EH (cell line): ENCODE measurements around the gene MORC1.

Experiments
- DNase-seq: peaks from one replicate; pipeline ENCODE4 v3.0.0-alpha.2; 2015; ENCODE audit warnings: low read depth

The MORC1 gene

GRCh38 chr3:109033000-109033660, 84.8 kb downstream of the MORC1 start:
- DNase-seq, result no peak

DNA sequence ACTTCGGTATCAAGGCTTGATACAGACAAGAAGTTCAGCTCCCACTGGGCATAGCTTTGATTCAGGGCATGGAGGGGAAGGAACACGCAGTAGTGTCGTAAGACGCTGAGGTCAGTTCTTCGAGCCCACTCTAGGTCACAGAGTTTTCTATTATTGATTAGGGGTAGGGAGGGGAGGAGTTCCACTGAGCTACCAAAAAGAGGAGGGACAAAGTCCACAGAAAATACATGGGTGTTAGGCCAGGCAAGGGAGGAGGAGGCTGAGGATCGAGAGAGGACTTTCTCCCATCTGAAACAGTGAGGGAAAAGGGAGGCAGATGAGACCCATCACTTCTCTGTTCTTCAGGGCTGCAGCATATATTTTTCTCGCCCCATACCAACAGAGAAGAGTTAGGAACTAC, 89.2 kb downstream of the MORC1 start:
- no peak for DNase-seq

- no peak for DNase-seq
Measured at GRCh38 chr3:109026821-109027220, 91.1 kb downstream of the MORC1 start.

GRCh38 chr3:109025896-109026295, 92.0 kb downstream of the MORC1 start:
- no peak for DNase-seq

GRCh38 chr3:109023656-109024254, 94.2 kb downstream of the MORC1 start:
- peak; percentile 49 for DNase-seq

GRCh38 chr3:109023167-109023566, 94.8 kb downstream of the MORC1 start:
- no peak for DNase-seq

DNA sequence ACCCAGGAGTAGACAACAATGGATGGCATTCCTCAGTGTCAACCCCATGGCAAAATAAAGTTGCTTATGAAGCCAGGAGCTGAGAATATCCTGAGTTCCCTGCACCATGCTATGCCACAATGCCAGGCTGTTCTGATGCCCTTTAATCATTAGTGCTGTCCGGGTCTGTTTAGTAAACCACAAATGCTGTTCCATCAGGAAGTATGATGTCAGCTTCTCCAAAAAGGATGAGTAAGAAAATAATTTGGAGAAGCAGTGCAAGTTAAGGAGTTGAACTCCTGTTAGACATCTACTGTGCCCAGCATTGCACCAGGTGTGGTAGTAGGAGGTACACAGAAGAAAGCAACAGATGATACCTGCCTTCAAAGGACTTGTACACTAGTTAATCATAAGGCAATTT, 96.4 kb downstream of the MORC1 start:
- no peak for DNase-seq

DNA sequence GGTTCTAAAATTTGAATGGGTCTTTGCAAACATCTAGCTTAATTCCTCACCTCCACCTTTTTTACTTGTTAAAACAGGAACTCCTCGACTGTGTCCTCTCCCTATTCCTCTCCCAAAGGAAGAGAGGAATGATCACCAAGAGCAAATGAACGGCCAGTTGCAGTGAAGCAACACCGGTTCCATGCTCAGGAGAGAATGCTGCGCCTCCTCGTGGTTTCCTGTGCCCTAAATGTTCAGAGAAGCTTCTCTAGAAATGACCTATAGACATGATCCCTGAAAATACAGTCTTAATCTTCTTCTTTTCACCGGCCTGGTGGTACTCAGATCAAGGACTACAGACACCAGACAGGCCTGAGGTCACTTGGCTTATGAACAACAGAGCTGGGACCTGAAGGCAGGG, 99.1 kb downstream of the MORC1 start:
- peak; percentile 3 for DNase-seq

DNA sequence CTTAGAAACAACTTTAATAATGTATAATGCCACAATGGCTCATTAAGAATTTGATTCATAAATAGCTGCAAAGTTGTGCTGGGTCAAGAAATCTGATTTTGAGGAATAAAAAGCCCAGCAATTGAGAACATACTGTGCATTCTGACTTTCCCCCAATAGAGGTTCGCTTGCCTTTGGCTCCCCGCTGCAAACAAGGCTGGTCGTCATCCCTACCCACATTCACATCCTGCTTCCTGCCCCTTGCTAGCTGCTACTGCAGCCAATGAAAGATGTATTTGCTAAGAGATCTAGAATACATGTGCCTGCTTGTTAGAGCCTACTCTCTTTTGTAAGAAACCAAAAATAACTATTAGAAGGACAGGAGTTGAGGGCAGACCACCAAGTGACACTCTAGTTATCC, 112.5 kb downstream of the MORC1 start:
- DNase-seq, result no peak

DNA sequence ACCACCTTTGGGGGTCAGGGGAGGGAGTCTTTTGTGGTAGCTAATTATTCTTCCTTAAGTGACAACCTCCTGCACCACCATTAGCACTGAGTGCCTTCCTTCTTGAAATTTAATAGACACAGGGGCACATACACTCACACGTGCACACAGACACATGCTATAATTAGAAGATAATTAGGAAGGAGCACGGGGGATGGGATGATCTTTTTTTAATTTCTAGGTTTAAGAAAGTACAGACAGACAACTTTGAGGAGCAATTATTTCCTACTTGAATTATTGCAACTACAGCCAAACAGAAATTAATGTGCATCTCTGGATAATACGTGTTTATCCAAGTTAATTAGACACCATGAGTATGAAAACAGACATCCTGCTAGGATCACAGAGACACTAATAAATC, 119.5 kb downstream of the MORC1 start:
- DNase-seq, result no peak

- no peak for DNase-seq
Measured at GRCh38 chr3:108985844-108986243, 132.1 kb downstream of the MORC1 start.

- no peak for DNase-seq
Measured at GRCh38 chr3:108983051-108983450, 134.9 kb downstream of the MORC1 start.

GRCh38 chr3:108976058-108976457, 141.9 kb downstream of the MORC1 start:
- no peak for DNase-seq

DNA sequence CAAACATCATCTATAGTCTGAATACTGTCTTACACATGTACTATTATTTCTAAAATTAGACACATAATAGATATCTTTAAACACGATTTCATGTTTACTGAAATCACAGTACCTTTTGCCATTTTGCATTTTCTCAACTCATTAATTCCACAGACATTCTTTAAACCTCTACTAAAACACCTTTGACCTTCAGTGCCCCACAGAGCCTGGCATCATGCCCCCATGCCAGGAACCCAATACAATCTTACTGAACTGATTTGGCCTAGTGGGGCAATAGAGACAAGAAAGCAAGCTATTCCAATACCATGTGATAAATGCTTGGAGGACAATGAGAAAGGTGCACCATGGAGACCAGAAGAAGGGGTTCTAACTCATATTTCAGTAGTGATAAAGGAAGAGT, 144.9 kb downstream of the MORC1 start:
- DNase-seq, result no peak

GRCh38 chr3:108972482-108972881, 145.5 kb downstream of the MORC1 start:
- DNase-seq, result no peak

DNA sequence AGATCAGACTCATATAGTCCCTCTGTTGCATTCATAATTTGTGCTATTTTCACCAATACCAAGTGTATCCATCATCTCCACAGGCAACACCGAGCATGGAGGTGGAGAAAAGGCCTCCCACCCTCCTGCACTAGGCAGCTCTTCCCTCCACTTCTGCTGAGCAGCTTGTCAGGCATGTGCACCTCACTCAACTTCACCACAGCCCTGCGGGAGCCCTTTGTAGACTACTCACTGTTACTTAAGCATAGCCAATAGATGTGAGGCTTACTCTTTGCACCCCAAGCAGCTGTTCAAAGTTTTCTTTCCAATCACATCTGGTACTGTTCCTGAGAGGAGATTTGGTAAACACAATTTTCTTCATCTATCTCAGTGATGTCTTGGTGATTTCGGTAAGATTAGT, 147.4 kb downstream of the MORC1 start:
- no peak for DNase-seq

GRCh38 chr3:108966773-108967172, 151.2 kb downstream of the MORC1 start:
- no peak for DNase-seq

GRCh38 chr3:108959017-108959416, 158.9 kb downstream of the MORC1 start:
- DNase-seq, result no peak

DNA sequence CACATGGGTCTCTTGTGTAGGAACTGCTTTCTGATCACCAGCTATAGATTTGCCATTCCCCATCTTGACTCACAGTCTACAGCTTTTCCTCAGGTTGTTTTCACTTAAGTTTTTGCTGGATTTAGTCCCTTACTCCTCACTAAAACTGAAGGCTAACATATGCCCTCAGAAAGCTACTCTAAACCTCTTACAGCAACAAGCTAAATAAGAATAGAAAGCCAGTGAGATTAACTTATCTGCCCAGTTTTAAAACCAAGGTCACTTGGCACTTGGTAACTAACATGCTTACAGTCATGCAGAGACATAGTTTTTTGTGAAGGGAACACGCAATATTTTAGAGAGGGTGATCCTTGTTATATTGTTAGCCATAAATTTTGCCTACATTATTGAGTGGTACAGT, 164.2 kb downstream of the MORC1 start, which contains the start of gene GUCA1C:
Gene GUCA1C, minus strand, starts transcription at position 180 of the 400 bp plus-strand sequence. Its CDS starts 117 bp downstream, at position 63.
- DNase-seq, result no peak

- no peak for DNase-seq
Measured at GRCh38 chr3:108953210-108953609, 164.7 kb downstream of the MORC1 start.

DNA sequence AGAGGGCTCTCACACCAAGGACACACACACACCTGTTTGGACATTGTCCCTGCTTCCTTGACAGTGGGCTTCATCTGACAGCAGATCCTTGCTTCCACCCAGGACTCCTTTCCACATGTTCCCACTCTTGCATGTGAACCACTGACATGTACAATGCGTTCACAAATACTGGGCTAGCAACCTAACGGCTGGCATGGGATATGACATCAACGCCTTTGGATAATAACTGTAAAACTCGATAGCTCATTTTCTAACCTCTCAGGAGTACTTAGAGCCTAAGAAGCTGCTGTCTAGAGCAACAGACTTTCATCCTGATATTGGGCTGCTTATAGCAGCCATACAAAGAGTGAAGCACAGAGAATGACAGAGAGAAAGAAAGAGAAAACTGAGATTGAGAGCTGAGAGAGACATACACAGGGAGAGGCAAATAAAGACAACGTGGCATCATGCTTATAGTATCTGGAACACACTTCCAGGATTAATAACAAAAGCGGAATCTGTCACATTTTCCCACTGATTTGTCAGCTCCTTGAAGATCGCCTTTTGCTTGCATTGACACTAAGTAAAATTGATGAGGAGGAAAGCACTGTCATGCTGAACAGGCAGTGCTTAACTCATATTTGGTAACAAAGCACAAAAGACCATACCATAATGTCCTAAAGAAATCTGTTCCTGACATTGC, 166.0 kb downstream of the MORC1 start:
- no peak for DNase-seq

DNA sequence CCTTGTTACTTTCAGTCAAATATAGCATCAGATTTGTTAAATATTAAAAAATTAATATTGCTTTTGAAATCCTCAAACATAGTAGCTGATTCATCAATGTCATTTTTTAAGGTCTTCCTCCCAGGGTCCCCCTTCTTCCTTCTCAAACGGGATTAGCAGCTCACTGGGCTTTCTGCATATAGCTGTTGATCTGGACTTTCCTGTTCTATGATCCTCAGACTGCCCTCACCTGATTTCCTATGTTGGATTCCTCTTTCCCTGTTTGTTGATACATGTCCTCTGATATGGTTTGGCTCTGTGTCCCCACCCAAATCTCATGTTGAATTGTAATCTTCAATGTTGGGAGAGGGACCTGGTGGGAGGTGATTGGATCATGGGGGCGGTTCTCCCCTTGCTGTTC, 170.1 kb downstream of the MORC1 start:
- DNase-seq, result no peak
